H1 (cell line): ENCODE results near the gene ARMC3. TPM values are rescaled to one million over a fixed set of nuclear protein-coding genes. Genes with fewer than 3 reads are reported as not detected.
"Not testable (repeated sequence)": the region's sequence is repeated elsewhere in the genome, so short reads cannot be mapped to it uniquely, and the experiment has no call there.

Source experiments
- CTCF ChIA-PET: fragments of 300-600 bp; sonication (Branson Sonifier 250); formaldehyde crosslinking; loops from one replicate; lab custom pipeline; 2021; ENCODE audit not compliant: partially characterized antibody; lab: Charles Lee
- POLR2A ChIA-PET: fragments of 300-600 bp; sonication (Branson Sonifier 250); formaldehyde crosslinking; loops from one replicate; lab custom pipeline; 2021; ENCODE audit warnings: inconsistent platforms; ENCODE audit not compliant: partially characterized antibody; lab: Charles Lee
- DNase-seq, 2 experiments: peaks; one replicate each; pipeline versions ENCODE4 v3.0.0 to v3.0.0-alpha.2; 2010 to 2022; ENCODE audit warnings: low spot score in 2 of 2, low read depth in 1 of 2, mixed read lengths in 1 of 2
- FAIRE-seq: peaks from 2 replicates; lab custom pipeline; 2011; peaks lifted over from hg19 to GRCh38; lab: Jason Lieb, UNC
- H2AFZ ChIP-seq: 2 replicates; pipeline ENCODE4 v1.8.1; 2012; ENCODE audit warnings: low read length, inconsistent platforms
- H2AK5ac ChIP-seq: 2 replicates; pipeline ENCODE4 v1.6.1; 2013; ENCODE audit warnings: low read depth, low read length
- H2BK120ac ChIP-seq: replicated peaks from 2 replicates; pipeline ENCODE3; 2013; ENCODE audit warnings: low read depth, low read length, inconsistent platforms
- H2BK12ac ChIP-seq: 2 replicates; pipeline ENCODE4 v1.6.1; 2013; ENCODE audit warnings: low read depth, low read length
- H2BK15ac ChIP-seq: 2 replicates; pipeline ENCODE4 v1.6.1; 2013; ENCODE audit warnings: low read length
- H2BK20ac ChIP-seq: 2 replicates; pipeline ENCODE4 v1.6.1; 2013; ENCODE audit warnings: low read length
- H2BK5ac ChIP-seq: 2 replicates; pipeline ENCODE4 v1.6.1; 2013; ENCODE audit warnings: low read depth, low read length
- H3K14ac ChIP-seq: 2 replicates; pipeline ENCODE4 v1.6.1; 2013; ENCODE audit warnings: inconsistent platforms; ENCODE audit not compliant: insufficient read length
- H3K18ac ChIP-seq: 2 replicates; pipeline ENCODE4 v1.6.1; 2013; ENCODE audit warnings: low read length; ENCODE audit errors: extremely low read depth
- H3K23ac ChIP-seq: 2 replicates; pipeline ENCODE4 v1.6.1; 2013; ENCODE audit warnings: inconsistent platforms; ENCODE audit not compliant: insufficient read length
- H3K23me2 ChIP-seq: 2 replicates; pipeline ENCODE4 v1.6.1; 2013; ENCODE audit warnings: low read depth, low read length
- H3K27ac ChIP-seq: 2 replicates; pipeline ENCODE4 v1.6.1; 2011; ENCODE audit warnings: low read depth, low read length, inconsistent platforms
- H3K27me3 ChIP-seq, 4 experiments: replicated peaks in 1 of 4; 1 replicate in 1 of 4; 2 replicates in 3 of 4; pipeline versions ENCODE4 v1.6.1 to v1.8.1; 2011 to 2013; ENCODE audit warnings: low read length in 3 of 4, mild to moderate bottlenecking in 3 of 4, inconsistent platforms in 2 of 4, mixed read lengths in 2 of 4, moderate library complexity in 1 of 4; ENCODE audit not compliant: control insufficient read depth in 3 of 4, insufficient read depth in 3 of 4; ENCODE audit errors: extremely low read depth in 1 of 4
- H3K36me3 ChIP-seq, 4 experiments: 2 replicates each; pipeline versions ENCODE4 v1.6.1 to v1.8.1; 2011 to 2013; ENCODE audit warnings: mild to moderate bottlenecking in 4 of 4, low read length in 3 of 4, moderate library complexity in 2 of 4, control low read depth in 1 of 4, inconsistent platforms in 1 of 4; ENCODE audit not compliant: insufficient read depth in 4 of 4, control insufficient read depth in 2 of 4
- H3K4ac ChIP-seq: replicated peaks from 2 replicates; pipeline ENCODE3; 2013; ENCODE audit warnings: low read length, low read depth, mixed read lengths, inconsistent platforms; ENCODE audit not compliant: insufficient read length
- H3K4me1 ChIP-seq, 4 experiments: replicated peaks in 1 of 4; 1 replicate in 1 of 4; 2 replicates in 3 of 4; pipeline versions ENCODE4 v1.6.1 to v1.8.1; 2011 to 2013; ENCODE audit warnings: low read length in 3 of 4, inconsistent platforms in 2 of 4, mixed read lengths in 1 of 4; ENCODE audit not compliant: insufficient read depth in 4 of 4, control insufficient read depth in 3 of 4
- H3K4me2 ChIP-seq, 2 experiments: 2 replicates each; pipeline versions ENCODE4 v1.6.1 to v1.8.1; 2011 to 2013; ENCODE audit warnings: low read depth in 2 of 2, low read length in 2 of 2, control low read depth in 1 of 2, inconsistent platforms in 1 of 2, mild to moderate bottlenecking in 1 of 2; ENCODE audit not compliant: insufficient read depth in 1 of 2
- H3K4me3 ChIP-seq, 4 experiments: fragments of 200-600, 300-600 bp in 1 of 4; sonication (generic), shearing (Covaris generic), sonication (Bioruptor Twin) in 1 of 4; 2 replicates each; pipeline versions ENCODE4 v1.5.1 to v1.8.1; 2011 to 2016; ENCODE audit warnings: low read length in 4 of 4, low read depth in 3 of 4, control low read depth in 2 of 4, inconsistent platforms in 2 of 4, mild to moderate bottlenecking in 2 of 4, mixed read lengths in 1 of 4, moderate library complexity in 1 of 4; ENCODE audit not compliant: insufficient read depth in 2 of 4; ENCODE audit errors: extremely low read depth in 1 of 4
- H3K56ac ChIP-seq: replicated peaks from 2 replicates; pipeline ENCODE3; 2013; ENCODE audit warnings: low read depth, mild to moderate bottlenecking, mixed read lengths, low read length, inconsistent platforms; ENCODE audit not compliant: insufficient read length
- H3K79me1 ChIP-seq: 2 replicates; pipeline ENCODE4 v1.6.1; 2013; ENCODE audit warnings: low read depth, low read length, control low read depth
- H3K79me2 ChIP-seq, 2 experiments: 2 replicates each; pipeline versions ENCODE4 v1.6.1 to v1.8.1; 2012 to 2013; ENCODE audit warnings: low read length in 2 of 2, mild to moderate bottlenecking in 2 of 2, inconsistent platforms in 1 of 2; ENCODE audit not compliant: insufficient read depth in 2 of 2, control insufficient read depth in 1 of 2
- H3K9ac ChIP-seq, 4 experiments: replicated peaks in 1 of 4; 1 replicate in 1 of 4; 2 replicates in 3 of 4; pipeline versions ENCODE4 v1.6.1 to v1.8.1; 2011 to 2013; ENCODE audit warnings: low read depth in 3 of 4, low read length in 3 of 4, control low read depth in 2 of 4, mild to moderate bottlenecking in 2 of 4, moderate library complexity in 2 of 4, inconsistent platforms in 1 of 4; ENCODE audit errors: extremely low read depth in 1 of 4
- H3K9me3 ChIP-seq, 2 experiments: 2 replicates each; pipeline versions ENCODE4 v1.6.1 to v1.8.1; 2012 to 2013; ENCODE audit warnings: mild to moderate bottlenecking in 2 of 2, moderate library complexity in 2 of 2, control low read depth in 1 of 2, inconsistent platforms in 1 of 2, low read depth in 1 of 2, low read length in 1 of 2, mixed read lengths in 1 of 2; ENCODE audit not compliant: insufficient read depth in 2 of 2
- H4K20me1 ChIP-seq, 2 experiments: replicated peaks in 1 of 2; 2 replicates each; pipeline versions ENCODE3 to v1.8.1; 2011 to 2013; ENCODE audit warnings: inconsistent platforms in 2 of 2, low read length in 2 of 2, mild to moderate bottlenecking in 1 of 2; ENCODE audit not compliant: insufficient read depth in 2 of 2, control insufficient read depth in 1 of 2
- H4K5ac ChIP-seq: 2 replicates; pipeline ENCODE4 v1.6.1; 2013; ENCODE audit warnings: low read length, low read depth, mixed read lengths, inconsistent platforms; ENCODE audit not compliant: insufficient read length
- H4K8ac ChIP-seq: 2 replicates; pipeline ENCODE4 v1.8.0; 2013; ENCODE audit warnings: mild to moderate bottlenecking, moderate library complexity, low read length, inconsistent platforms; ENCODE audit not compliant: insufficient read depth; ENCODE audit errors: extremely low read depth
- H4K91ac ChIP-seq: replicated peaks from 2 replicates; pipeline ENCODE3; 2013; ENCODE audit warnings: low read length, mixed read lengths, inconsistent platforms; ENCODE audit not compliant: insufficient read length
- WGBS, 2 experiments: shearing (Covaris generic) in 1 of 2; methylation state at CpG; one replicate each; pipeline versions ENCODE4 v1.1.6 to v1.1.7; 2013 to 2015; ENCODE audit warnings: low lambda C conversion rate in 2 of 2, mixed read lengths in 2 of 2, inconsistent platforms in 1 of 2, low coverage in 1 of 2, missing lambda C conversion rate in 1 of 2; ENCODE audit not compliant: insufficient replicate concordance in 2 of 2, insufficient coverage in 1 of 2, insufficient read length in 1 of 2; ENCODE audit errors: extremely low coverage in 1 of 2, missing lambda C conversion rate in 1 of 2; 5-methylcytosine and 5-hydroxymethylcytosine counted together
- polyA plus RNA-seq, 7 experiments: library from polyadenylated mRNA; depleted of rRNA in 3 of 7; stranded (reverse) in 5 of 7; unstranded in 2 of 7; fragments of >200 nt in 5 of 7; fragments of 200-250 nt in 2 of 7; gene quantifications; 1 replicate in 5 of 7; 2 replicates in 1 of 7; 4 replicates in 1 of 7; pipeline versions ENCODE4 v1.2.1 to v1.2.3, GENCODE V29; 2011 to 2013; ENCODE audit warnings: missing spikeins in 2 of 7, mixed read lengths in 2 of 7
- total RNA-seq: library from RNA; stranded (reverse); fragmentation: NEBNext Ultra II Directional; extraction: Animal tissue kit (Norgen Biotek cat#: 25700); gene quantifications from 2 replicates; pipeline ENCODE4 v1.2.1, GENCODE V29; 2021

Gene ARMC3
- total and polyA plus RNA-seq, 2 of the 8 experiments (the other 6 are each of a cell fraction or from before 2014, with no cell fraction given), result 0.15 TPM

DNA sequence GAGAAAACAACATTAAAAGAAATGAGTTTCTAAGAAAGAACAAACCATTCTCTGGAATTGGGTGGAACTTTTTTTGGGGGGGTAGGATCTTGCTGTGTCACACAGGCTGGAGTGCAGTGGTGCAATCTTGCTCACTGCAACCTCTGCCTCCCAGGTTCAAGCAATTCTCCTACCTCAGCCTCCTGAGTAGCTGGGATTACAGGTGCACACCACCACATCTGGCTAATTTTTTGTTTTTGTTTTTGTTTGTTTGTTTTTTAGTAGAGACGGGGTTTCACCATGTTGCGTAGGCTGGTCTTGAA, 136.9 kb downstream of the ARMC3 start:
- POLR2A ChIA-PET, result interaction anchor here (0.8 kb wide), 1 partner anchor 10 kb away, joined by 4 read pairs; no protein-coding TSS in a partner anchor
- H2BK12ac ChIP-seq, H3K23ac ChIP-seq, H3K23me2 ChIP-seq, H3K27ac ChIP-seq, H2BK120ac ChIP-seq, H4K91ac ChIP-seq, H3K4me2 ChIP-seq, H2AK5ac ChIP-seq, H4K5ac ChIP-seq, H3K4me3 ChIP-seq, H3K14ac ChIP-seq, H3K9ac ChIP-seq, H3K18ac ChIP-seq, H3K4ac ChIP-seq, H3K9me3 ChIP-seq, H4K8ac ChIP-seq, H3K36me3 ChIP-seq, H3K79me2 ChIP-seq, H3K27me3 ChIP-seq, H2AFZ ChIP-seq, DNase-seq, H3K56ac ChIP-seq, H3K79me1 ChIP-seq, H4K20me1 ChIP-seq, H2BK5ac ChIP-seq, H2BK20ac ChIP-seq, H2BK15ac ChIP-seq, FAIRE-seq: not testable (repeated sequence)
- CTCF ChIA-PET, result interaction anchor here (1.4 kb wide), 1 partner anchor 491 kb away, joined by 3 read pairs; no protein-coding TSS in a partner anchor
- peaks cover 6 to 23% (median 17%) of the 10 kb centered on the region in 4 experiments; a peak in 5 of 7 replicates for H3K4me1 ChIP-seq
- 100% methylated on average over 2 of the region's 2 CpGs; no CpG with 5 or more reads in 1 of the 2 experiments for WGBS, 2 experiments
